Vagina (tissue), 2 donors: ENCODE measurements around the gene CASKIN1.

Experiments
- POLR2A ChIP-seq, 2 donors: fragments of 450-650 bp; IDR thresholded peaks; one replicate each; pipeline ENCODE4 v1.6.1; 2017; ENCODE audit warnings: antibody characterized with exemption in 2 of 2, mild to moderate bottlenecking in 2 of 2, moderate library complexity in 2 of 2
- POLR2AphosphoS5 ChIP-seq, 2 donors: sonication (generic); formaldehyde crosslinking; IDR thresholded peaks; one replicate each; pipeline ENCODE4 v1.9.0; 2017; ENCODE audit warnings: antibody characterized with exemption in 2 of 2, mild to moderate bottlenecking in 2 of 2, low read depth in 1 of 2; ENCODE audit not compliant: insufficient read depth in 1 of 2
- TF ChIP-seq, protein P1 (sequence below), 3 experiments: fragments of 450-650 bp in 2 of 3; fragments of 200-600 bp in 1 of 3; sonication (generic) in 1 of 3; IDR thresholded peaks; one replicate each; pipeline ENCODE4 v1.5.1; 2017 to 2019; ENCODE audit warnings: antibody characterized with exemption in 3 of 3, mild to moderate bottlenecking in 2 of 3, moderate library complexity in 2 of 3

DNA sequence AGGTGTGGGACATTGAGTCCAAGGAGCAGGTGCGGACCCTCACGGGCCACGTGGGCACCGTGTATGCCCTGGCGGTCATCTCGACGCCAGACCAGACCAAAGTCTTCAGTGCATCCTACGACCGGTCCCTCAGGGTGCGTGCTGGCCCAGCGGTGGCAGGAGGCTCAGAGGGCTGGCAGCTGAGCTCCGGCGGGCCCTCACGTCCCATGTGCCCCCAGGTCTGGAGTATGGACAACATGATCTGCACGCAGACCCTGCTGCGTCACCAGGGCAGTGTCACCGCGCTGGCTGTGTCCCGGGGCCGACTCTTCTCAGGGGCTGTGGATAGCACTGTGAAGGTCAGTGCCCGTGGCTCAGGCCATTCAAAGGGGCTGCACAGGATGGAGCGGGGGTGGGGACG, 20.4 kb downstream of the CASKIN1 start:
- TF ChIP-seq, protein P1, sequence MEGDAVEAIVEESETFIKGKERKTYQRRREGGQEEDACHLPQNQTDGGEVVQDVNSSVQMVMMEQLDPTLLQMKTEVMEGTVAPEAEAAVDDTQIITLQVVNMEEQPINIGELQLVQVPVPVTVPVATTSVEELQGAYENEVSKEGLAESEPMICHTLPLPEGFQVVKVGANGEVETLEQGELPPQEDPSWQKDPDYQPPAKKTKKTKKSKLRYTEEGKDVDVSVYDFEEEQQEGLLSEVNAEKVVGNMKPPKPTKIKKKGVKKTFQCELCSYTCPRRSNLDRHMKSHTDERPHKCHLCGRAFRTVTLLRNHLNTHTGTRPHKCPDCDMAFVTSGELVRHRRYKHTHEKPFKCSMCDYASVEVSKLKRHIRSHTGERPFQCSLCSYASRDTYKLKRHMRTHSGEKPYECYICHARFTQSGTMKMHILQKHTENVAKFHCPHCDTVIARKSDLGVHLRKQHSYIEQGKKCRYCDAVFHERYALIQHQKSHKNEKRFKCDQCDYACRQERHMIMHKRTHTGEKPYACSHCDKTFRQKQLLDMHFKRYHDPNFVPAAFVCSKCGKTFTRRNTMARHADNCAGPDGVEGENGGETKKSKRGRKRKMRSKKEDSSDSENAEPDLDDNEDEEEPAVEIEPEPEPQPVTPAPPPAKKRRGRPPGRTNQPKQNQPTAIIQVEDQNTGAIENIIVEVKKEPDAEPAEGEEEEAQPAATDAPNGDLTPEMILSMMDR (IDR thresholded peaks at IDR 0.05) = no peak
- TF ChIP-seq POLR2A (IDR thresholded peaks at IDR 0.05) (no peak), POLR2AphosphoS5 (IDR thresholded peaks at IDR 0.05; ENCODE audit: insufficient read depth in 1 of 2, low read depth in 1 of 2) (no peak)
